ENCODE results near the gene TMEM184A.
A peak's percentile ranks its signal among the peaks of the same experiment; 100 is the strongest.
"Not testable (repeated sequence)": the region's sequence is repeated elsewhere in the genome, so short reads cannot be mapped to it uniquely, and the experiment has no call there.

Gene TMEM184A

GRCh38 chr7:1586126-1586826 is 30.3 kb upstream of the TMEM184A start:
- no peaks in the 10 kb centered on the region for H3K9me3 Mint-ChIP-seq
- H3K27ac Mint-ChIP-seq = no peak overlapping the region
- H3K36me3 Mint-ChIP-seq (ENCODE audit: insufficient read depth) = no peaks in the 10 kb centered on the region
- DNase-seq = no peak
- H3K27me3 Mint-ChIP-seq = peaks cover 26 to 40% of the 10 kb centered on the region in 2 donors
- peaks cover under 1 to 4% of the 10 kb centered on the region in 2 donors for H3K4me1 Mint-ChIP-seq (ENCODE audit: low read depth in 2 of 2)
- no peak for ATAC-seq (replicated peaks)
- H3K4me3 Mint-ChIP-seq = no peak overlapping the region

GRCh38 chr7:1585142-1585981 is 29.4 kb upstream of the TMEM184A start:
- DNase-seq (no peak), ATAC-seq (replicated peaks) (no peak)
- no peak overlapping the region for H3K4me3 Mint-ChIP-seq
- peaks cover 17 to 31% of the 10 kb centered on the region in 2 donors for H3K27me3 Mint-ChIP-seq
- no peak overlapping the region for H3K27ac Mint-ChIP-seq
- H3K4me1 Mint-ChIP-seq (ENCODE audit: low read depth in 2 of 2) = peaks cover under 1% of the 10 kb centered on the region in 2 donors
- no peaks in the 10 kb centered on the region for H3K9me3 Mint-ChIP-seq
- no peaks in the 10 kb centered on the region for H3K36me3 Mint-ChIP-seq (ENCODE audit: insufficient read depth)

- no peak overlapping the region for H3K27ac Mint-ChIP-seq
- ATAC-seq (replicated peaks) (no peak), DNase-seq (no peak)
- peaks cover 5 to 7% of the 10 kb centered on the region in 2 donors for H3K4me1 Mint-ChIP-seq (ENCODE audit: low read depth in 2 of 2)
- no peaks in the 10 kb centered on the region for H3K36me3 Mint-ChIP-seq (ENCODE audit: insufficient read depth)
- no peak overlapping the region for H3K4me3 Mint-ChIP-seq
- H3K9me3 Mint-ChIP-seq = no peaks in the 10 kb centered on the region
- peaks cover 12 to 24% of the 10 kb centered on the region in 2 donors for H3K27me3 Mint-ChIP-seq
Measured at GRCh38 chr7:1584700-1585099, 28.7 kb upstream of the TMEM184A start.

- ATAC-seq (replicated peaks); H3K4me3 Mint-ChIP-seq: not testable (repeated sequence)
Measured at GRCh38 chr7:1583241-1583930, 27.4 kb upstream of the TMEM184A start.

GRCh38 chr7:1580422-1581030 is 24.5 kb upstream of the TMEM184A start:
- Mint-ChIP-seq H3K27me3 (no peaks in the 10 kb centered on the region), H3K36me3 (ENCODE audit: insufficient read depth) (no peaks in the 10 kb centered on the region), H3K4me1 (ENCODE audit: low read depth in 2 of 2) (peaks cover 7 to 12% of the 10 kb centered on the region in 2 donors), H3K27ac (no peak overlapping the region), H3K4me3 (no peak overlapping the region), H3K9me3 (no peaks in the 10 kb centered on the region)
- no peak for DNase-seq
- no peak for ATAC-seq (replicated peaks)

More at GRCh38 chr7:1583241-1583930, 27.4 kb upstream of the TMEM184A start:
- not testable (repeated sequence) for H3K27ac Mint-ChIP-seq; H3K36me3 Mint-ChIP-seq (ENCODE audit: insufficient read depth); H3K9me3 Mint-ChIP-seq; DNase-seq
- H3K27me3 Mint-ChIP-seq = peaks cover 6 to 11% of the 10 kb centered on the region in 2 donors
- peaks cover 7 to 12% of the 10 kb centered on the region in 2 donors for H3K4me1 Mint-ChIP-seq (ENCODE audit: low read depth in 2 of 2)

GRCh38 chr7:1579481-1580421 is 23.7 kb upstream of the TMEM184A start:
- ATAC-seq (replicated peaks) (peak; percentile 98), DNase-seq (peak; percentile 67 to 69 (median 68))
- Mint-ChIP-seq H3K4me3 (no peak overlapping the region), H3K9me3 (no peaks in the 10 kb centered on the region), H3K27me3 (no peaks in the 10 kb centered on the region), H3K27ac (peak overlapping the region in 1 of 2 donors; percentile 42), H3K4me1 (ENCODE audit: low read depth in 2 of 2) (peaks cover 7 to 12% of the 10 kb centered on the region in 2 donors), H3K36me3 (ENCODE audit: insufficient read depth) (no peaks in the 10 kb centered on the region)

- no peak for ATAC-seq (replicated peaks)
- peak overlapping the region in 1 of 2 donors; percentile 42 for H3K27ac Mint-ChIP-seq
Measured at GRCh38 chr7:1578513-1578912, 22.5 kb upstream of the TMEM184A start.

GRCh38 chr7:1576521-1577253 is 20.7 kb upstream of the TMEM184A start:
- Mint-ChIP-seq H3K27ac (no peak overlapping the region), H3K4me1 (ENCODE audit: low read depth in 2 of 2) (peaks cover 7 to 17% of the 10 kb centered on the region in 2 donors), H3K4me3 (no peak overlapping the region), H3K27me3 (no peaks in the 10 kb centered on the region), H3K36me3 (ENCODE audit: insufficient read depth) (no peaks in the 10 kb centered on the region), H3K9me3 (no peaks in the 10 kb centered on the region)
- no peak for DNase-seq
- no peak for ATAC-seq (replicated peaks)

More at GRCh38 chr7:1578513-1578912, 22.5 kb upstream of the TMEM184A start:
- Mint-ChIP-seq H3K36me3 (ENCODE audit: insufficient read depth) (no peaks in the 10 kb centered on the region), H3K4me1 (ENCODE audit: low read depth in 2 of 2) (peaks cover 7 to 12% of the 10 kb centered on the region in 2 donors), H3K27me3 (no peaks in the 10 kb centered on the region), H3K4me3 (no peak overlapping the region), H3K9me3 (no peaks in the 10 kb centered on the region)
- DNase-seq = no peak

- no peaks in the 10 kb centered on the region for H3K9me3 Mint-ChIP-seq
- no peak for ATAC-seq (replicated peaks)
- H3K4me1 Mint-ChIP-seq (ENCODE audit: low read depth in 2 of 2) = peaks cover 10 to 21% of the 10 kb centered on the region in 2 donors
- H3K36me3 Mint-ChIP-seq (ENCODE audit: insufficient read depth) = peaks cover 2% of the 10 kb centered on the region
- no peak for DNase-seq
- no peak overlapping the region for H3K27ac Mint-ChIP-seq
- H3K27me3 Mint-ChIP-seq = no peaks in the 10 kb centered on the region
- no peak overlapping the region for H3K4me3 Mint-ChIP-seq
Measured at GRCh38 chr7:1575809-1576208, 19.8 kb upstream of the TMEM184A start.

GRCh38 chr7:1572111-1572822 is 16.3 kb upstream of the TMEM184A start:
- no peaks in the 10 kb centered on the region for H3K9me3 Mint-ChIP-seq
- ATAC-seq (replicated peaks) (no peak), DNase-seq (no peak)
- peak overlapping the region in 1 of 2 donors; percentile 80 for H3K27ac Mint-ChIP-seq
- H3K36me3 Mint-ChIP-seq (ENCODE audit: insufficient read depth) = peaks cover 20% of the 10 kb centered on the region
- H3K4me1 Mint-ChIP-seq (ENCODE audit: low read depth in 2 of 2) = peaks cover 15 to 21% of the 10 kb centered on the region in 2 donors
- H3K4me3 Mint-ChIP-seq = no peak overlapping the region
- H3K27me3 Mint-ChIP-seq = no peaks in the 10 kb centered on the region

GRCh38 chr7:1569833-1570632 is 14.0 kb upstream of the TMEM184A start, which contains the start of gene PSMG3:
PSMG3 (minus strand) TSS chr7:1570032; CDS start chr7:1569339, 693 bp downstream.
- peak within 1 kb of the TSS; percentile 90 to 93 for H3K27ac Mint-ChIP-seq
- DNase-seq (peak; percentile 86 to 88 (median 87)), ATAC-seq (replicated peaks) (peak; percentile 82)
- no peaks in the 10 kb centered on the region for H3K27me3 Mint-ChIP-seq
- peaks cover 18 to 21% of the 10 kb centered on the region in 2 donors for H3K4me1 Mint-ChIP-seq (ENCODE audit: low read depth in 2 of 2)
- H3K36me3 Mint-ChIP-seq (ENCODE audit: insufficient read depth) = peaks cover 33% of the 10 kb centered on the region
- H3K9me3 Mint-ChIP-seq = no peaks in the 10 kb centered on the region
- peak within 1 kb of the TSS; percentile 80 to 82 for H3K4me3 Mint-ChIP-seq
